Prostate gland (tissue), 2 donors: ENCODE data around the gene TCF7L1. TPM values are rescaled to one million over a fixed set of nuclear protein-coding genes. Genes with fewer than 3 reads are reported as not detected.
"Not testable (repeated sequence)": the region's sequence is repeated elsewhere in the genome, so short reads cannot be mapped to it uniquely, and the experiment has no call there.

ENCODE experiments used
- DNase-seq: peaks from one replicate; pipeline ENCODE4 v3.0.0-alpha.2; 2019; ENCODE audit warnings: low spot score
- H3K27ac ChIP-seq, 2 donors: fragments of 200-600 bp; sonication (generic); 2 replicates each; pipeline ENCODE4 v1.5.1; 2017 to 2019
- H3K27me3 ChIP-seq: fragments of 200-600 bp; sonication (generic); replicated peaks from 2 replicates; pipeline ENCODE4 v1.5.1; 2019; ENCODE audit not compliant: insufficient read depth
- H3K36me3 ChIP-seq, 2 donors: fragments of 200-600 bp; sonication (generic); 1 replicate in 1 of 2; 2 replicates in 1 of 2; pipeline versions ENCODE4 v1.5.1 to v1.8.1; 2017 to 2019
- H3K4me1 ChIP-seq: fragments of 200-600 bp; sonication (generic); replicated peaks from 2 replicates; pipeline ENCODE4 v1.5.1; 2019
- H3K4me3 ChIP-seq, 2 donors: fragments of 200-600 bp; sonication (generic); 2 replicates each; pipeline ENCODE4 v1.5.1; 2017 to 2019
- H3K9me3 ChIP-seq: fragments of 200-600 bp; sonication (generic); 2 replicates; pipeline ENCODE4 v1.5.1; 2017
- POLR2A ChIP-seq: fragments of 450-650 bp; IDR thresholded peaks from one replicate; pipeline ENCODE4 v1.6.1; 2016; ENCODE audit warnings: antibody characterized with exemption, mild to moderate bottlenecking
- POLR2AphosphoS5 ChIP-seq: sonication (generic); formaldehyde crosslinking; IDR thresholded peaks from one replicate; pipeline ENCODE4 v1.6.1; 2017; ENCODE audit warnings: antibody characterized with exemption
- WGBS: methylation state at CpG from one replicate; pipeline ENCODE4 v1.1.5; 2018; 5-methylcytosine and 5-hydroxymethylcytosine counted together
- intact Hi-C: fragments of 100-400 bp; cut with DNase I; formaldehyde crosslinking; loops from one replicate; pipeline ENCODE4 v1.14.2; 2022
- total RNA-seq, 2 donors: library from RNA; depleted of rRNA; stranded (reverse); fragments of >200 nt; gene quantifications; one replicate each; pipeline ENCODE4 v1.1.0, GENCODE V29; 2016
- TF ChIP-seq, protein P1 (sequence below), 4 experiments: fragments of 200-600 bp in 2 of 4; fragments of 450-650 bp in 2 of 4; sonication (generic) in 2 of 4; IDR thresholded peaks; 1 replicate in 3 of 4; 2 replicates in 1 of 4; pipeline ENCODE4 v1.5.1; 2016 to 2019; ENCODE audit warnings: antibody characterized with exemption in 4 of 4, mild to moderate bottlenecking in 2 of 4, moderate library complexity in 2 of 4

The TCF7L1 gene
- total RNA-seq, 2 donors from 2014 or later = 2.6 to 7.0 TPM

DNA sequence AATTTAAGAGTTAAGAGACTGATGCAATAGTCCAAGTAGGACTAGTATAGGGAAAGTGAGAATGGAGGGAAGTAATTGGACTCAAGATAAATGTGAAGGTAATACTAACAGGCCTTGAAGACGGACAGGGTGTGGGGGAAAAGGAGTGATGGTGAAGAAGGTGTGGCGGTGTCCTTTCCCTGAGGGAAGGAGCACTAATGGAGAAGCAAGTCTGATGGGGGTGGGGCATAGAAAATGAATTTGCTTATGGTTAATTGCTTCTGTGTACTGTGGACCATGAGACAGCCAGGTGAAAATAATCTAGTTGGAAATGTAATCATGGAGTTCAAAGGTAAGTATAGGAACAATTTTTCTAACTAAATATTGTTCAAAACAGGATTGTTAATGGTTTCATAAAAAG is 201.7 kb downstream of the TCF7L1 start:
- DNase-seq = no peak
- TF ChIP-seq POLR2A = no peak
- TF ChIP-seq, protein P1, sequence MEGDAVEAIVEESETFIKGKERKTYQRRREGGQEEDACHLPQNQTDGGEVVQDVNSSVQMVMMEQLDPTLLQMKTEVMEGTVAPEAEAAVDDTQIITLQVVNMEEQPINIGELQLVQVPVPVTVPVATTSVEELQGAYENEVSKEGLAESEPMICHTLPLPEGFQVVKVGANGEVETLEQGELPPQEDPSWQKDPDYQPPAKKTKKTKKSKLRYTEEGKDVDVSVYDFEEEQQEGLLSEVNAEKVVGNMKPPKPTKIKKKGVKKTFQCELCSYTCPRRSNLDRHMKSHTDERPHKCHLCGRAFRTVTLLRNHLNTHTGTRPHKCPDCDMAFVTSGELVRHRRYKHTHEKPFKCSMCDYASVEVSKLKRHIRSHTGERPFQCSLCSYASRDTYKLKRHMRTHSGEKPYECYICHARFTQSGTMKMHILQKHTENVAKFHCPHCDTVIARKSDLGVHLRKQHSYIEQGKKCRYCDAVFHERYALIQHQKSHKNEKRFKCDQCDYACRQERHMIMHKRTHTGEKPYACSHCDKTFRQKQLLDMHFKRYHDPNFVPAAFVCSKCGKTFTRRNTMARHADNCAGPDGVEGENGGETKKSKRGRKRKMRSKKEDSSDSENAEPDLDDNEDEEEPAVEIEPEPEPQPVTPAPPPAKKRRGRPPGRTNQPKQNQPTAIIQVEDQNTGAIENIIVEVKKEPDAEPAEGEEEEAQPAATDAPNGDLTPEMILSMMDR (IDR thresholded peaks at IDR 0.05) = no peak
- no peak for TF ChIP-seq POLR2AphosphoS5
- Histone ChIP-seq H3K4me3 (no peak overlapping the region), H3K9me3 (no peaks in the 10 kb centered on the region), H3K4me1 (no peaks in the 10 kb centered on the region), H3K36me3 (no peaks in the 10 kb centered on the region), H3K27ac (no peak overlapping the region), H3K27me3 (no peaks in the 10 kb centered on the region)
- intact Hi-C loops = no loop called here
- 72% methylated on average over 2 of the region's 2 CpGs for WGBS

DNA sequence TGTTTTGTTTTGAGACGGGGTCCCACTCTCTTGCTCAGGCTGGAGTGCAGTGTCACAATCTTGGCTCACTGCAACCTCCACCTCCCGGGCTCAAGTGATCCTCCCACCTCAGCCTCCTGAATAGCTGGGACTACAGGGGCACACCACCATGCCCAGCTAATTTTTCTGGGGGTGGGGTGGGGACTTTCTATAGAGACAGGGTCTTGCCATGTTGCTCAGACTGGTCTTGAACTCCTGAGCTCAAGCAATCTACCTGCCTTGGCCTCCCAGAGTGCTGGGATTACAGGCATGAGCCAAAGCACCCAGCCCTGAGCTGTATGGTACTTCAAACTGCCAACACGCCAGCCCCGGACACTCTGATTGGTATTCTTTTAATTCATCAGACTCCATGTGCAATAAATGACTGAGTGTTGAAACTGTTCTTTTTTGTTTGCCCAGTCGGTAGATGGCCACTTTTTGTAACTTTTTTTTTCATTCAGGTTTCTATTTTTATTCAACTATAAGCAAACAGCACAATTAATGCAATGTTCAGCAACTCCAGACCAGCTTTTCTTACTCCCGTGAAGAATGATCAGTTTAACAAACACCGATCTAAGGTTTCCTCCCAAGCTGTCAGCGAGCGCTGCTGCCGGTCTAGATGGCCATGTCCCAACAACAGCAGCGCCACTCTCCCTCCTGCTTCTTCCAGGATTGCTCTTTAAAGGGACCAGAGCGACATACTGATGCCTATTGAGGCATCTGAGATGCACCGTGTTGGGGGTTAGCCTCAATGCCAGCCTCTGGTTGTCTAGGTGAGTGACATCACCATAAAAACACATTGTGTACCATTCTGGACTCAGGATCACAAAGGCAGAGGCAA is 207.1 kb downstream of the TCF7L1 start:
- intact Hi-C loops = no loop called here
- H3K4me1 ChIP-seq = no peaks in the 10 kb centered on the region
- no peak overlapping the region for H3K4me3 ChIP-seq
- no peaks in the 10 kb centered on the region for H3K27me3 ChIP-seq
- peak overlapping the region in 1 of 2 donors; percentile 58 for H3K27ac ChIP-seq
- no peaks in the 10 kb centered on the region for H3K9me3 ChIP-seq
- H3K36me3 ChIP-seq = peaks cover 0 to 6% of the 10 kb centered on the region in 2 donors
- DNase-seq = peak; percentile 70
- TF ChIP-seq POLR2AphosphoS5 = peak; percentile 75
- no peak for TF ChIP-seq POLR2A
- 12% methylated on average over 13 of the region's 13 CpGs for WGBS

DNA sequence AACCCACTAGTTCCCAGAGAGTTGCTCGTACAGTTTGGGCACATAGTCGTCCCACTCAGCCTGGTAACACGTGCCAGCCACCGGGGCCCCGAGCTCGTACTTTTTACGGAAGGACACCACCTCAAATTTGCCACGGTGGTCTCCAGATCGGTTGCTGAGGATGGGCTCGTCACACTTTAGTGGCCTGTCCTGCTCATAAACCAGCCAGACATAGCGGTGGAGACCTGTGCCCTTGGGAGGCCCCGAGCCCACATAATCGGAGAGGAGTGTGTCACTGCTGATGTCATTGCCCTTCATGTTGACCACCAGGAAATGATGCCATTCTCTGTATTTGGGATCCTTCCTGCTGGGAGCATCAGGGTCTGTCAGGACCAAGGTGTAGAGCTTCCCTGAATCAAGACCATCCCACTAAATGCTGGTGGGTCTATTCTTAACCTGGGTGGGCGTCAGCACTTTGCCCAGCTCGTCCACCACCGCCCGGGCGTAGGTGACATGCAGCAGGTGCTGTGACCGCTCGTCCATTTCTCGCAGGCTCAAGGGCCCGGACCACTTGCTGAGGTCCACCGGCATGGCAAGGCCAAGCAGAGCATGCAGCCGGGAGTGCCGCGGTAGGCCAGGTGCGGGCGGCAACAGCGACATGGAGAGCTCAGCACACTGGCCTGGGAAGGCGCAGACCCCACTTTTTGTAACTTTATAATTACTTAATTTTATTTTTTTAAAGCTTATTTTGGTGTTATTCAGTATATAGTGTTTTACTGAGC is 208.3 kb downstream of the TCF7L1 start:
- no peak for DNase-seq
- TF ChIP-seq, protein P1 (IDR thresholded peaks at IDR 0.05) = no peak
- H3K27ac ChIP-seq = peak overlapping the region in 1 of 2 donors; percentile 58
- H3K27me3 ChIP-seq = no peaks in the 10 kb centered on the region
- H3K9me3 ChIP-seq = no peaks in the 10 kb centered on the region
- no peaks in the 10 kb centered on the region for H3K4me1 ChIP-seq
- 88% methylated on average over 30 of the region's 30 CpGs for WGBS
- H3K36me3 ChIP-seq = peaks cover 0 to 6% of the 10 kb centered on the region in 2 donors
- no peak overlapping the region for H3K4me3 ChIP-seq
- intact Hi-C loops = no loop called here

DNA sequence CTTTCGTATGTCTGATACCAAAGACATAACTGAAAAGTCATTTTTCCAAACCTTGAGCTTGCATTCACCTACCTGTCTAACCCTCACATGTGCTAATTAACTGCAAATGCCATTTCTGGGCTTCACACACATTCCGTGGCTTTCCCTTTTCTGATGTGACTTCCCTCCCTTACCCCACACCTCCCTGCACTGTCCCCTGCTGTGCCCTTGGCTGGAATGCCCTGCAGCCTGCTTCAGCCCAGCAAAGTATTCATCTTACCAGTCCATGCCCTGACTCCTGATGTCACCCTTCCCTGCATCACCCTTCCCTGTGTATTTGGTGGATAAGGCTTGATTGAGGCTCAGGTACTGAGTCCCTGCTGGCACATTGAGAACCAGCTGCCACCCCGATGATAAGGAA is 209.0 kb downstream of the TCF7L1 start:
- Histone ChIP-seq H3K4me3 (no peak overlapping the region), H3K27ac (no peak overlapping the region), H3K4me1 (no peaks in the 10 kb centered on the region), H3K27me3 (no peaks in the 10 kb centered on the region), H3K36me3 (peaks cover 0 to 6% of the 10 kb centered on the region in 2 donors), H3K9me3 (no peaks in the 10 kb centered on the region)
- intact Hi-C loops = no loop called here
- TF ChIP-seq POLR2AphosphoS5 (no peak), POLR2A (no peak)
- TF ChIP-seq, protein P1 (IDR thresholded peaks at IDR 0.05) = no peak
- WGBS = 88% methylated on average over 3 of the region's 3 CpGs
- DNase-seq = no peak

DNA sequence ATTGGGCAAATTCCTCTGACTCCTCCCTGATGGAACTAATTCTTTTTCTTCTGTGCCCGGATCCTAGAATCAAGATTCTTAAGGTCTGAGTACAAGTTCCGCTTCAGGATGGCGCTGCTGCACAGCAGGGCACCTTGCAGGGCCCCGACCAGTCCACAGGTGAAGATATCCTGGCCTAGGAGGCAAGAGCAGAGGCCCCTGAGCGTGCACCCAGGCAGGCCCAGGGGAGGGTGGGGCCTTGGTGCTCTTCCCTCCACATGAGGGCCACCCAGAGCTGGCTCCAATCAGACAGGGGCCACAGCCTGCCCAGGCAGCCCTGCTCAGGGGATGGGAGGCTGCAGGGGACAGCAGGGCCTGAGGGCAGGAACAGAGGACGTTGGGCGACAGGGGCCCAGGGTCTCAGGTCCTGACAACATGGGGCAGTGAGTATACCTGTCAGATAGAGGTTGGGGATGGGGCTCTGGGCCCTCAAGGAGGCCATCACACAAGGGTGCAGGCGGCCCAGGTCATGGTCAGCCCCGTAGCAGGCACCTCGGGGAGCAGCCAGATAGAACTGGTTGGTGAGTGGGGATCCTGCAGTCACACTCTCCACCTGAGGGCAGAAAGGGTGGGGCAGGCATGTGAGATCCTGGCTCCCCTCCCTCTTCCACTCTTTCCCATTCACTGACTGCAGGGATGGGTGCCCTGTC is 210.2 kb downstream of the TCF7L1 start:
- H3K36me3 ChIP-seq, intact Hi-C loops, H3K9me3 ChIP-seq, H3K4me1 ChIP-seq, DNase-seq, H3K4me3 ChIP-seq, H3K27ac ChIP-seq, H3K27me3 ChIP-seq: not testable (repeated sequence)
- WGBS = 91% methylated on average over 10 of the region's 10 CpGs
